Osteocyte (in vitro differentiated cells): ENCODE measurements around the gene ASB2. TPM values are rescaled to one million over a fixed set of nuclear protein-coding genes. Genes with fewer than 3 reads are reported as not detected.
A peak's percentile ranks its signal among the peaks of the same experiment; 100 is the strongest.

Source experiments
- DNase-seq: peaks from one replicate; pipeline ENCODE4 v3.0.0; 2021; ENCODE audit warnings: mixed read lengths; ENCODE audit not compliant: unreplicated experiment; ENCODE audit errors: extremely low spot score
- H3K27ac Mint-ChIP-seq: one replicate; pipeline ENCODE4 v1.8.0; 2021; ENCODE audit warnings: mild to moderate bottlenecking, mixed read lengths; ENCODE audit not compliant: unreplicated experiment
- H3K27me3 Mint-ChIP-seq: one replicate; pipeline ENCODE4 v1.8.0; 2021; ENCODE audit warnings: mixed read lengths; ENCODE audit not compliant: unreplicated experiment
- H3K36me3 Mint-ChIP-seq: one replicate; pipeline ENCODE4 v1.8.0; 2021; ENCODE audit warnings: mixed read lengths; ENCODE audit not compliant: unreplicated experiment
- H3K4me1 Mint-ChIP-seq: one replicate; pipeline ENCODE4 v1.8.0; 2021; ENCODE audit warnings: mixed read lengths; ENCODE audit not compliant: unreplicated experiment
- H3K4me3 Mint-ChIP-seq: one replicate; pipeline ENCODE4 v1.8.0; 2021; ENCODE audit warnings: mild to moderate bottlenecking, moderate library complexity, mixed read lengths; ENCODE audit not compliant: unreplicated experiment
- H3K9me3 Mint-ChIP-seq: one replicate; pipeline ENCODE4 v1.8.0; 2021; ENCODE audit warnings: mixed read lengths; ENCODE audit not compliant: unreplicated experiment
- total RNA-seq: library from RNA; stranded (reverse); gene quantifications from 2 replicates; pipeline ENCODE4 v1.2.1, GENCODE V29; 2021
- TF ChIP-seq, protein P1 (sequence below): fragments of 200-600 bp; sonication (generic); IDR thresholded peaks from 2 replicates; pipeline ENCODE4 v1.5.0; 2021; ENCODE audit warnings: antibody characterized with exemption, mild to moderate bottlenecking, moderate library complexity

ASB2 gene
- total RNA-seq, 1 donor from 2014 or later = 0.38 TPM

DNA sequence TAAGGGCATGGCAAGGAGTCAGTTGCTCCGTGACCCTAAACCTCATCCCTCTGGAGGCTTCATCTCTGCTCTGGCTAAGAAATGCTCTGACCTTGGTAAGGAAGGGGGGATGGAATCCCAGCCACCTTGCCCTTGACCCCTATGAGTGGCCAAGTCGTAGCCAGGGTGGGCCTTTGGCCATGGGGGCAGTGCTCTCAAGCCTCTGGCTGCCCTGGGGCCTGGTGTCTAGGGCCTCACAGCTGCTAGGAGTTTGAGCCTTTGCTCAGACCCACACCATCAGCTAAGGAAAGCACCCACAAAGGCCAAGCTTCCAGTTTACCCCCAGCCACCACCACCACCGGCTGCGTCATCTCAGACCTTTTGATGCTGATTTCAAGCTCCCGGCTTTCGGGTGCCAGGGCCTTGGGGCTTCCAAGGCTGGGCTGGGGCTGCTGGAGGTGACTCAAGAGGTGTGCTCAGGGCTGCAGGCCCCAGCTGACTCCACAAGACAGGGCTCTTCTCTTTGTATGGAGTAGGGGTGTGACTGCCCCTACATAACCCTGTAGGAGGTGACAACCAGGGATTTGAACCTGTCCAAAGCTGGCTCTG, 3.7 kb downstream of the ASB2 start:
- TF ChIP-seq, protein P1, sequence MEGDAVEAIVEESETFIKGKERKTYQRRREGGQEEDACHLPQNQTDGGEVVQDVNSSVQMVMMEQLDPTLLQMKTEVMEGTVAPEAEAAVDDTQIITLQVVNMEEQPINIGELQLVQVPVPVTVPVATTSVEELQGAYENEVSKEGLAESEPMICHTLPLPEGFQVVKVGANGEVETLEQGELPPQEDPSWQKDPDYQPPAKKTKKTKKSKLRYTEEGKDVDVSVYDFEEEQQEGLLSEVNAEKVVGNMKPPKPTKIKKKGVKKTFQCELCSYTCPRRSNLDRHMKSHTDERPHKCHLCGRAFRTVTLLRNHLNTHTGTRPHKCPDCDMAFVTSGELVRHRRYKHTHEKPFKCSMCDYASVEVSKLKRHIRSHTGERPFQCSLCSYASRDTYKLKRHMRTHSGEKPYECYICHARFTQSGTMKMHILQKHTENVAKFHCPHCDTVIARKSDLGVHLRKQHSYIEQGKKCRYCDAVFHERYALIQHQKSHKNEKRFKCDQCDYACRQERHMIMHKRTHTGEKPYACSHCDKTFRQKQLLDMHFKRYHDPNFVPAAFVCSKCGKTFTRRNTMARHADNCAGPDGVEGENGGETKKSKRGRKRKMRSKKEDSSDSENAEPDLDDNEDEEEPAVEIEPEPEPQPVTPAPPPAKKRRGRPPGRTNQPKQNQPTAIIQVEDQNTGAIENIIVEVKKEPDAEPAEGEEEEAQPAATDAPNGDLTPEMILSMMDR = no peak
- Mint-ChIP-seq H3K9me3 (no peaks in the 10 kb centered on the region), H3K36me3 (no peaks in the 10 kb centered on the region), H3K27ac (no peak overlapping the region), H3K27me3 (peaks cover 37% of the 10 kb centered on the region), H3K4me1 (peaks cover 2% of the 10 kb centered on the region), H3K4me3 (no peak overlapping the region)
- no peak for DNase-seq

DNA sequence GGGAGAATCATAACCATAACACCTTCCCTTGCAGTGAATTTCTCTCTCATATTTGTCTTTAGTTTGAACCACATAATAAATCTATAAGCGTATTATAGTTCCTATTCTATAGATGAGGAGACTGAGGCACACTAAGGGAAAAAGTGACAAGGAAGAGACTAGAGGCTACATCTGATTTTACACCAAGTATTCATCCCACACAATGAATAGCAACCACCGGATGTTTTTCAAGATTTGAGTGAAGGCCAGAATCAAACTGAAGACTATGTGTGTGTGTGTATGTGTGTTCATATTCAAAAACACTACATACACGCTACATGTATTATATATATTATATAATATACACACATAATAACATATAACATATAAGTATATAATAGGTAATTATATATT, 4.7 kb downstream of the ASB2 start:
- Mint-ChIP-seq H3K36me3 (no peaks in the 10 kb centered on the region), H3K9me3 (no peaks in the 10 kb centered on the region), H3K27me3 (peaks cover 26% of the 10 kb centered on the region), H3K4me1 (peaks cover 2% of the 10 kb centered on the region), H3K27ac (no peak overlapping the region), H3K4me3 (no peak overlapping the region)
- TF ChIP-seq, protein P1 = no peak
- no peak for DNase-seq

DNA sequence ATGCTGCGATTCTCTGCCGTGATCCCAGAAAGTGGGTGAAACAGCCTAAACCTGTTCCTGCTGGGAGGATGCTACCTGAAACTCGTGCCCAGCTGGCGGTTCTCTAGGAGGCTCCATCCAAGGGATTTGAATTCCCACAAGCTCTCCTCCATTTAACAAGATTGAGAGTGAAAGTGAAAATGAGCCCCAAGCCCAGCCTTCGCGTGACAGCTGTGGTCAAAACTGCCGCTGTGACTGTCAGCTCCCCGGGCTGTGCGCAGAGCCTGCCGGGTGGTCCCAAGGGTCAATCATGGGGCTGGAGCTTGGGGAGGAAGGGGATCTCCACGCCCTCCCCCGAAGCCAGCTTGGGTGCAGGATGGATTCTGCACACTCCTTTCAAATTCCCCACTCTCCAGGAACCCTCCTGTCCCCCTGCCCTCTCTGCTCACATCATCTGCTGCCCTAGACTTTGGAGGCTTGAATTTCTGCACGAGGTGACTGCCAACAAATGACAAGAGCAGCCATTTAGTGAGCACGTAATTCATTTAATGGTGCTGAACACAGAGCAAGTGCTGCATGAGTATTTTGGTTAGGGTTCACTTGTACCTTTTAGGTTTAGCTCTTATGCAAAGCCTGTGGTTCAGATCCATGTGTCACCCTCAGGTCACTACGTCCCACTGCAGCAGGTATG, 5.3 kb downstream of the ASB2 start:
- Mint-ChIP-seq H3K36me3 (no peaks in the 10 kb centered on the region), H3K4me3 (no peak overlapping the region), H3K4me1 (peaks cover 2% of the 10 kb centered on the region), H3K9me3 (no peaks in the 10 kb centered on the region), H3K27me3 (peaks cover 21% of the 10 kb centered on the region), H3K27ac (no peak overlapping the region)
- no peak for DNase-seq
- TF ChIP-seq, protein P1 = peak; percentile 1

DNA sequence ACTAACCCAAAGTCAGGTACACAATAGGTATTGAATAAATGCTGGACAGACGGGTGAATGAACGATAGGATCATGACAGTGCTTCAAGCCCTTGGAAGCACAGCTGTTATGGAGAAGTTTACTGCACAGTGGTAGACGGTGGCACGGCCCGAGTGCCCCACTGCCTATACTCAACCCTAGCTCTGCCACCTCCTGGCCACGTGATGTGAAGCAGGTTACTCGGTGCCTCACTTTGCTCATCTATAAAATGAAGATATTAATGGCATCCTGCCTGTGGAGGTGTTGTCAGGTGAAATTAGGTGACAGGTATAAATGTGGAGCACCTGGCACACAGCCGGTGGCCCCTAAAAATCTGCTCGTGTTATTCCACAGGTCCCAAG, 5.8 kb downstream of the ASB2 start:
- no peak for DNase-seq
- no peaks in the 10 kb centered on the region for H3K36me3 Mint-ChIP-seq
- H3K9me3 Mint-ChIP-seq = no peaks in the 10 kb centered on the region
- peaks cover 7% of the 10 kb centered on the region for H3K4me1 Mint-ChIP-seq
- no peak overlapping the region for H3K27ac Mint-ChIP-seq
- H3K27me3 Mint-ChIP-seq = peaks cover 16% of the 10 kb centered on the region
- TF ChIP-seq, protein P1 = peak; percentile 22
- H3K4me3 Mint-ChIP-seq = no peak overlapping the region

DNA sequence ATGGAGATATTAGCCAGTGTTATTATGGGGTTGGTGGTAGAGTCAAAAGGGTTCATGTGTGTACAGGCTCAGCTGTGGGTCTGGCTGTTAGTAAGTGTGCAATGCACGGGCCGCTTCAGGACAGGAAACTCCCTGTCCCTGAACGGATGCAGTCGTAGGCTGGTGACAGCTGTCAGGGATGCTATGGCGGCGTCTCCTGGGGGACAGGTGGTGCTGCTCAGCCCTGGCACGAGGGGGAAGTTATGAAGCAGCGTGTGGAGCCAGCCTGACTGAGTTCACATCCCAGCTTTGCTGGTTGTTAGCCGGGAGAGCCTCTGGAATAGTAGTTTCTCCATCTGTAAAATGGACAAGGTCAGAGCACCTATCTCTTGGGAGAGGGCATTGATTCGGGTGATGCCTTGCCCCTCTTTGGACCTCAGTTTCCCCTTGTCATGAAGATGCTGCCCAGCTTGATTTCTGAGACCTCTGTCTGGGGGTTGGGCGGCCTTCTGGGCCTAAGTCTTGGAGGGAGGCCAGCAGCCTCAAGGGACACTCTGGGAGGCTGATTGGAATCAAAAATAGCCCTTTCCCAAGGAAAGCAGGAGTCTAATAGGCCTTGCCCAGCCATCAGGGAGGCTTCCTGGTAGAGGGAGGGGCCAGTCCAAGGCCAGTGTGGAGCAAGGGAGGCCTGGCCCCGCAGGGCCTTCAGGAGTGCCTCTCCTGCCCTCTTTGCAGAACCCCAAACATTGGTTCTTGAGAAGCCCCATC, 7.1 kb downstream of the ASB2 start:
- H3K27ac Mint-ChIP-seq = no peak overlapping the region
- peaks cover 17% of the 10 kb centered on the region for H3K4me1 Mint-ChIP-seq
- peaks cover 14% of the 10 kb centered on the region for H3K27me3 Mint-ChIP-seq
- no peak overlapping the region for H3K4me3 Mint-ChIP-seq
- TF ChIP-seq, protein P1 = no peak
- peaks cover 5% of the 10 kb centered on the region for H3K9me3 Mint-ChIP-seq
- no peak for DNase-seq
- no peaks in the 10 kb centered on the region for H3K36me3 Mint-ChIP-seq
